D341Med (cell line): Measurements from ENCODE around the gene GOLGA7B.
A peak's percentile ranks its signal among the peaks of the same experiment; 100 is the strongest.

ENCODE experiments used
- DNase-seq: peaks from one replicate; pipeline ENCODE4 v3.0.0; 2012; ENCODE audit warnings: low spot score

GOLGA7B gene

DNA sequence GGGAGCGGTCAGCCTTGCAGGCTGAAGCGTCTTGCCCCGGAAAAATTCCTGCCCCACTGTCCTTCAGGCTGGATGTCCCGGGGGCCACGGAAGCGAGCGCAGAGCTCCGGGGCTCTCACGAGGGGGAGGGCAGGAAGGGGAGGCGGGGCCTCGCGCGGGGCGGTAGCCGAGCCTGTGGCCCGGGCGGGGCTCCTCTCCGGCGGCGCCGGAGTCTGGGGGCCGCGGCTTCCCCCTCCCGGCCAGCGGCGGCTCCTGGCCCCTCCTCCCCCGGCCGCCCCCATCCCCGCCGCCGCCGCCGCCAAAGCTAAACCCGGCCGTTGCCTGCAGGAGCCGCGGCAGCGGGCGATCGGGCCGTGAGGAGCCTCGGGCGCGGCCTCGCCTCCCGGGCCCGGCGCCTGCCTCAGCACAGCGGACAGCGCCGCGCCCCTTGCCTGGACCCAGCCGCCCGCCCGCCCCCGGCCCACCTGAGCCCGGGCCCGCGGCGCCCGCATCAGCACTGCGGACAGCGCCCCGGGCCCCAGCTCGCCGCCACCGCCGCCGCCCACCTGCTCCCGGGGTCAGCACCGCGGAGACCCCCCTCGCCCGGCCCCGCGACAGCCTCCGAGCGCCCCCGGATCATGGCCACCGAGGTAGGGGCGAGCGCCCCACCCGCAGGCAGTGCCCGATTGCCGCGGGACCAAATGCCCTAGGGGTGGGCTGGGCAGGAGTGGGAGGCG lies at the start of gene GOLGA7B:
TSS of gene GOLGA7B (plus strand) at position 157 of the 716 bp plus-strand sequence. CDS start at position 618, 461 bp downstream.
- DNase-seq = peak; percentile 77

DNA sequence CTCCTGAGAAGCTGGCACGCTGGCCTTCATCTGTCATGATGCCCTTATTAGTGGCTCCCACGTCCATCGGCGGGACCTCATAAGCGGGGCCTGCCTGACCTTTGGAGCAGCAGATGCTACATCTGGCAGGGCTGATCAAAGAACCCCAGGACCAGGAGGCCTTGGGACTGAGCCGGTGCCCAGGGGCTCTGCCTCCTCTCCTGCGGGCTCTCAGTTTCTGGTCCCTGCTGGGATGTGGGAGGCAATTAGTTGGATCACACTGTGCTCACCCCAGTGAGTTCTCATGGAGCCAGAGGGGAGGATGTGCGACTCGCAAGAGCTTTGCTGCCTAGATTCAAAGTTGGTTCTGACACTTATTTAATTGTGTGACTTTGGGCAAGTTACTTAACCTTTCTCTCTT lies 49.2 kb upstream of the GOLGA7B start:
- no peak for DNase-seq

DNA sequence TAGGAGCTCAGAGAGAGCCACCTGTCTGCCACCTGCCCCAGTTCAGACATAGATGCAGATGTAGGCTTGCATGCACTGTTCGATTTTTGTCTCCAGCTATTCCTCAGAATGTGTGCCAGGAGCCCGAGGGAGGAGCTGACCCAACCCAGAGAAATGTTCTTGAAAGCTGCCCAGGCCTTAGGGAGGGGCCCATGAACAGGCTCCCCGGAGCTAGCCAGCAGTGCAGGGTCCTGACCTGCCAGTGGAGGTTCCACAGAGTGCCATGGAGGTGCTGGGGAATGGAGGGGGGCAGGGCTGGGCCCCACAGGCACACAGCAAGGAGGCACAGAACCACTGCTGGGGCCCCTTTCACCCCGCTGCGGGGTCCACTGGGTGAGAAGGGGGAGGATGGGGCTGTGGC lies 48.2 kb upstream of the GOLGA7B start:
- no peak for DNase-seq

DNA sequence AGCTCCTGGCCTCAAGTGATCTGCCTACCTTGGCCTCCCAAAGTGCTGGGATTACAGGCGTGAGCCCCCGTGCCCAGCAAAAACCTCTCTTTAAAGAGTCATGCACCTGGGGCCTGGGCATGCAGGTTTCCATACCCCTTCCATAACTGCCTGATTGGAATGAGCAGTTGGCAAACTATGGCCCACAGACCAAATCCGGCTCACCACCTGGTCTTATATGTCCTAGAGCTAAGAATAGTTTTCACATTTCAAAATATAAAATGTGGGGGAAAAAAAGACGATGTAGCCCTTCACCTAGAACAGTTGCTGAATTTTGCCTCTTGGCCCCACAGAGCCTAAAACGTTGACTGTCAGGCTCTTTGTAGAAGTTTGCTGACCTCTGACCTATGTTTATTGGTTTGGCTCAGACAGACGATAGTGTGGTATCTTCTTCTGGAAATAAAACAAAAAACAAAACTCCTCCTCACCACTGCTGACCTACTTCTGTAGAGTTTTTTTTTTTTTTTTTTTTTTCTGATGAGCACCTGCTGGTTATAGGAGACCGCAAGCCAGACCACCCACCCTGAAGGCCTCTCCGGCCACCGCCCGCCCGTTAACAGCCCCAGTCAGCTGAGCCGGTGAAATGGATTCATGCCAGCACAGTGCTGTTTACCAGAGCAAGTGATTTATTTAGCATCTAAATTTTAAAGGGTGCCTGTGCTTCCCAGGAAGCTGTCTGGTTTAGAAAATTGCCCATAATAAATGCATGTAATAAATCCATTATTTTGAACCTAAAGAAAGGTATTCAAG lies 44.4 kb upstream of the GOLGA7B start:
- DNase-seq = no peak

DNA sequence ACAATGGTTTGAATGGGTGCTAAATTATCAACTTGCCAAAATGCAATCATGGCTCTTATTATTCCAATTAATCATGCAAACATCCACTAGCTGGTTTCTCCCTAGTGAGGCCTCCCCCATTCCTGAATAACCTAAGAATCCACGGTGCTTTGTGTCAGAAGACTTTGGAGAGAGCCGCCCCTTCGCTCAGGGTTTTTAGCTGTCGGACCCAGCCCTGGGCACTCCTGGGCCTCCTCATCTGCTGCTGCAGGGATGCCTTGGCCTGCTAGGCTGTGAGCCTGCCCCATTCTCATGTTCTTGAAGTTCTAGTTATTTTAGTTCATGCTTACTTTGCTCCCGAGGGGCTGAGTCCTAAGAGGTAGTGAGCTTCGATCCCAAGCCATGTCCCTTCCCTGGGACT lies 43.7 kb upstream of the GOLGA7B start:
- no peak for DNase-seq

DNA sequence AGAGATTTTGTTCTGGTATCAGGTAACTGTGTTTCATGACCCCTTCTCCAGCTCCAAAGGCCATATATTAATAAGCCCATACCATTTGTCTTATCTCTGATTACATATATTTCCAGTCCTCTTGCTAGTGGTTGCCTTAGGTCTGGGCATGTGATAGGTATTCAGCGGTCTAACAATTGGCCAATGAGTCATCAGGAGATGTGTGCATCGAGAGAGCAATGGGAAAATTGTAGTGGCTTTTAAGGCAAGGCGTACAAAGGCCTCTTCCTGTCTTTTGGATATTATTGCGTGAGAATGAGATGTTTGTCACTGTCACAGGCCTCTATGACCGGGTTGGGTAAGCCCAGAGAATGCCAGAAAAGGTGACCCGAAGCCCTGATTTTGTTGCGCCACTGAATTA lies 39.2 kb upstream of the GOLGA7B start:
- no peak for DNase-seq

DNA sequence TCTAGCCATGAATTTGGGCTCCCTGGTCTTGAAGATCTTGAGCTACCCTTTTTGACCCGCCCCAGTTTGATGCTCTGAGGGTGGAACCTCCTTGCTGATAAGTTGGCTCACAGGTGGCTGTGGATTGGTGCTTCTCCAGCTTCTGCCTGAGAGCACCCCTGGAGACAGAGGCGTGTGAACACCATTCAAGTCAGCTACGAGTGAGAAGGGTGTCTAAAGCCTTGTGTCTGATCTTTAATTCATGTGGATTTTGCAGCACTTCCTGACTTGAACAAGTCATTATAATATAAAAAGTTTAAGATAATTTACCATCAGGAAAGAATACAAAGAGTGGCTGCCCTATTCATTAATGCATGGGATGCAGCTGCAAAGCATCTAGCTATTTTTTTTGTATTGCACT lies 37.7 kb upstream of the GOLGA7B start:
- DNase-seq = no peak

DNA sequence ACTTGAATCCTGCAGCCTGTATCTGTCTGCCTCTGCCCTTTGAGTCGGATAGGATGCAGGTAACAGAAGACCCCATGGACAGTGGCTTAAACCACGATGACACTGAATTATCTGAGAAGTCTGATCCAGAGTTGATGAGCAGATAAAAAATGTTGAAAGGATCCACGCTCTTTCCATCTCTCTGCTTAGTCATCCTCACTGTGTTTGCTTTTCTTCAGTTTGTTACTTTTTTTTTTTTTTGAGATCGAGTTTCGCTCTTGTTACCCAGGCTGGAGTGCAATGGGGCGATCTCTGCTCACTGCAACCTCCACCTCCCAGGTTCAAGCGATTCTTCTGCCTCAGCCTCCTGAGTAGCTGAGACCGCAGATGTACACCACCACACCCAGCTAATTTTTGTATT lies 36.9 kb upstream of the GOLGA7B start:
- DNase-seq = no peak

DNA sequence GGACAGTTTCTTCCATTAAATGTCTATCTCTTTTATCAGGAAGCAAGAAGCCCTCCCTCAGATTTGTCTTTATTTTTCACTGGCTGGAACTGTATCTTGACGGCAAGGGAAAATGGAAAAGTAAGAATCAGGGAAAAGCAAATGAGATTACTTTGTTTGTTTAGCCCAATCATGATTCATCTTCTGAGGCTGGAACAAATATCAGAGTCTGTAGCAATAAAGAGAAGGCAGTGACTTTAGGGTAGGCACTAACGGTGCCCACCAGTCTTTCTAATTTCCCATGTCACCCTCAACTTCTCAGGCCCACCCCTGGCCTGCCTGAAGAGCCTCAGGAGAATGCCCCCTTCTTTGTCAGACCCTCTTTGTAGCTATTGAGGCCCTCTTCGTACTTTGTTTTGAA lies 36.3 kb upstream of the GOLGA7B start:
- no peak for DNase-seq

DNA sequence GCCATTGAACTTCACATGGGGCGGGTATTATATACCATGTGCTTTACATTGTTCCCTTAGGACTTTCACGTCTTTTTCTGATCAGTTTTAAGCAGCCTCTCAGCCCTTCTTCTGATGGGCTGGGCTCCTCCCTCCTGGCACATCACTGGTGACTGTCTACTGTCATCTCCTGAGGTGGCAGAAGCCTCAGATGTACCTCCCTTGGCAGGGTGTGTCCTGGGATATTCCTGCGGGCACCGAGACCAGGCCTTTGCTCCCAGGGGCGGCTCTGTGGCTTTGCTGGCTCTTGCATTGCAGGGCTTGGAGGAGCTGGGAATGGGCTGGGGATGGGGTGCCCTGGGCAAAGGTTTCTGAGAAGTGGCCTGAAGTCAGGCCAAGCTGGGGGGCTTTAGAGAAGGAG lies 34.6 kb upstream of the GOLGA7B start:
- DNase-seq = no peak

DNA sequence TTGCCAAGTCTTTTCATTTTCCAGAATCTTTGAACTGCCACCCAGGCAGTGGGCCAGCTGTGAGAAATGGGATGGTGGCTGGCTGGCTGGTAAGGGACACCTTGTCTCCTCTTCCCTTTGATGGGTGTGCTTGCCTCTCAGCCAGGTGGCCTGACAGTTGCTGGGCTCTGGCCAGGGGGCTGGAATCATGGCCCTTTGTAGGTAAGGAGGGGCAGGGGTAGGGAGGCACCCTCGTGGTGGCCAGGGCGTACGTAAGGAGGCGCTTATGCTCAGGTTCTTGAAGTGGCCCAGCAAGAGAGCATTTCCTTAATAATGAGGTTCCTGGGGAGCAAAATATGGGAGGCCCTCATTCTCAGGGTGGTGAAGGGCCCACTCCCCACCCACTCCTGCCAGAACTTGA lies 33.0 kb upstream of the GOLGA7B start:
- DNase-seq = no peak

DNA sequence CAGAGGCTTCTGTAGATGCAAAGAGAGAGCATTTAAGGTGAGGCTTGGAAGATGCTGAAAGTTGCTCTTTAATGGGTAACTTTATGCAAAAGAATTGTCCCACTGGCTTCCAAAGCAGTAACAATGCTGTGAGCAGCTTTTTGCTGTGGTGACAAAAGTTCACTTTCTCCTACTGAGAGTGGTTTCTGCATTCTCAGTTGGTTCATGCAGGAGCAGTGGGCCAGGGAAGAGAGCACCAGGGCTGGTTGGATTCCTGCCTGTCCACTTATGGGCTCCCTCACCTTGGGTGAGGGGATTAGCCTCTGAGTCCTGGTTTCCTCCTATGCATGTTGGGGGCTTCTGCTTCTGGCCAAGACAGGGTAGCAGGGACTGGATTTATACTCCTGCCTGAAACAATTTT lies 31.1 kb upstream of the GOLGA7B start:
- no peak for DNase-seq

DNA sequence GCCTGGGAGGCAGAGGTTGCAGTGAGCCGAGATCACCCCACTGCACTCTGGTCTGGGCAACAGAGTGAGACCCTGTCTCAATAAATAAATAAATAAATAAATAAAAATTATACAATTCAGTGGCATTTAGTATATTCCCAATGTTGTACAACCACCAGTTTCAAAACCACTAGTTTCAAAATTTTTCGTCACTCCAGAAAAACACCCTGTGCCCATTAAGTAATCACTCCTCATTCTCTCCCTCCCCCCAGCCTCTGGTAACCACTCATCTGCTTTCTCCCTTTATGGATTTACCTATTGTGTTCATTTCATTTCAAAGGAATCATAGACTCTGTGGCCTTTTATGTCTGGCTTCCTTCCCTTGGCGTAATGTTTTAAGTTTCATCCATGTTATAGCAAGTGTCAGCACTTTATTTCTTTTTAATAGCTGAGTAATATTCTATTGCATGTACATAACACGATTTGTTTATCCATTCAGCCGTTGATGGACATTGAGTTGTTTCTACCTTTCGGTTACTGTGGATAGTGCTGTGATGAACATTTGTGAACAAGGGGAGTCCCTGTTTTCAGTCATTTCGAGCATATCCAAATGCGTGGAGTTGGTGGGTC lies 29.4 kb upstream of the GOLGA7B start:
- no peak for DNase-seq

DNA sequence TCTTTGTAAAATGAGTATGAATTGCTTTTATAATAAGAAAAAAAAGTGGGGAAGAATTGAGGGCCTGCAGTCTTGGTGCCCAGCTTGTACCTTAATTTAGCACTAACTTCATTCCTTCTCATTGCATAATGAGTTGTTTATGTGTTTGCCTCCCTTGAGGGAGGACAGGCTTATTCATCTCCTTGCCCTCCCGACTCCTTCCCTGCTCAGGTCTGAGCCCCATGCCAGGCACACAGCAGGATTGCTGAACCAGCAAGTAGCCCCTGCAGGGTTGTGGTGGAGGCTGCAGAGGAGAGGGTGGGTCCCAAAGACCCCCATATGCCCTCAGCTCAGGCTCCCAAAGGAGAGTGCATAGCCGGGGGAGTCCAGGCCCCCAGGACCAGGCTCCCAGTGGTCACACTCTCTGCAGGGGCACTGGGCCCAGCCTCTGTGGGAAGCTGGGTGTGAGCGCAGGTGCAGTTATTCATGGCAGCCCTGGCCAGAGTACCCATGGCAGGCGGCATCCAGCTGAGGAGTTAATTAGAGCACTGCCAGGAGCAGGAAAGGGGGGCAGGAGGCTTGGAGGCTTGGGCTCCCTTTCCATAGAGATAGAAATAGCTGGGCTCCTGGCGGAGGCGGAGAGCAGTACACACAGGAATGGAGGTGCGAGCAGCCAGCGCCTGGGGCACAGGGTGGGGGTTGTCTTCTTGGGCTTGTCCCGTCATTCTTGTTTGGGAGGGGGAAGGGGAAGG lies 28.2 kb upstream of the GOLGA7B start:
- no peak for DNase-seq

DNA sequence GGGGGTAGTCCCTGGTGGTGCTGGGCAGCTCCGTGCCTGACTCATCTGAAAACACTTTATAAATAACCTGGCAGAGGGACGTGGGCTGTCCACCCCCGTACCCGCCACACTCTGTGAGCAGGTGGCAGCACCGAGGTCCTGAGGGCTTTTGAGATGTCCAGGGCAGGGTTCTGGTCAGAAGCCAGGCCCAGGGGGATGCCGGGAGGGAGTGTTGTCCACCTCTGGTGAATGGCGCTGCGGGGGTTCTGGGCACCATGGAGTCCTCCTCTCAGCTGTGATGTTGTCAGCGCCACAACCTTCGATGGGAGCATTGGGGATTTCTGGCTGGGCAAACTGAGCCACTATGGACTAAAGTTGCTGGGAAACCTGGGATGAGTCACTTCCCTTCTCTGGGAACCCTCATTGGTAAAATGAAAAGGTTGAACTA lies 27.4 kb upstream of the GOLGA7B start:
- DNase-seq = no peak

DNA sequence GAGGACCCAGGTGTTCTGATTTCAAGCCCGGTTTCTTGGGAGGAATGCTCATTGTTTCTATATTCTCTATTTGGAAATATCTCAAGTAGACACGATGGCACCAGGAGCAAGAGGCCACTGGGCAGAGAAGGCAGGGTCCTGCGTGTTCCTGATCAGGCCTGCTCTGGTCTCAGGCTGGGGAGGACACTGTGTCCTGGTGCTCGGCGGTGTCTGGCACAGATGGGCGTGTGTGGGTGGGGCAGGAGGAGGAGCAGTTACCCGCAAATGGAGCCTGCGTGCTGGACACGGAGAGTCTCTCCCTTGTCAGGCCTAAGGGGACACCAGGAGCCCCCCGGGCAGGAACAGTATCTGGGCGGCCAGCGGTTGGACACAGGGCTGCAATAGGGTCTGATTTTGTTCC lies 25.9 kb upstream of the GOLGA7B start:
- no peak for DNase-seq

DNA sequence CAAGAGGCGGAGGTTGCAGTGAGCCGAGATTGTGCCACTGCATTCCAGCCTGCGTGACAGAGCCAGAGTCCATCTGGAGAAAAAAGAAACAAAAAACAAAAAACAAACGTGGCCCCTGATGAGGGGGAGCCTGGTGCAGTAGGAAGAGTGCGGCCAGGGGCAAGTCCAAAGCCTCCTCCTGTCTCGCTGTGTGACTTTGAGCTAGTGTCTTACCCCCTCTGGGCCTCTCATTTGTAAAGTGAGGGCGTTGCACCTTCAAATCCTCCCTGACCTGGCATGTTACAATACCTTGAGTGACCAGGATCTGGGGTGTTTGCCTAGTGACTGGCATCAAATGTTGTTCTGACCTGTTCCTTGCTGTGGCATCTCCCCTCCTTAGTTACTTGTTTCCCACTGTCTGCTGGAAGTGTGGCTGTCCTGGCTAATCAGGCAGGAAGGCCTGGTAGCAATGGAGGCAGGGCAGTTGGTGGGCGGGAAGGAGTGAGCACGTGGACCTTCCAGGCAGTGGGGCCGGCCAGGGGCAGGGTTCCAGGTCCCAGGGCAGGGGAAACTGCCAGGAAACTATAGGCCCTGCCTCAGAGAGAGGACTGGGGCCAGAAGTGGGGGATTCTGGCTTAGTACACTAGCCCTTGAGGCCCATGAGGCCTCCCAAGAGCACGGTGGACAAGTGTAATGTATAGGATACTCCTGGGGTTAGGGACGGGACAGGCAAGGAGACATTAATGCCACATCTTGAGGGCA lies 24.5 kb upstream of the GOLGA7B start:
- no peak for DNase-seq

DNA sequence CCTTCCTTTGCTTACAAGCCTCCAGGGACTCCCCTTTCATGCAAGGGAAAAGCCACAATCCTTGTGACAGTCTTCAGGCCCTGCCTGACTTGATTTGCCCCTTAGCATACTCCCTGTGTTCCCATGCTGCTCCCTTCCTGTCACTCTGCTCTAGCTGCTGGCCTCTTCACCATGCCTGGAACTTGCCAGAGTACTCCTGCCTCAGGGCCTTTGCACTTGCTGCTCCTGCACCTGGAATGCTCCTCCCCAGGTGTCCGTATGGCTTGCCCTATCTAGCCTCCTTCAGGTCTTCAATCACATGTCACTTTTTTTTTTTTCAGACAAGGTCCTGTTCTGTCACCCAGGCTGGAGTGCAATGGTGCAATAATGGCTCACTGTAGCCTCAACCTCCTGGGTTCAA lies 22.8 kb upstream of the GOLGA7B start:
- no peak for DNase-seq

DNA sequence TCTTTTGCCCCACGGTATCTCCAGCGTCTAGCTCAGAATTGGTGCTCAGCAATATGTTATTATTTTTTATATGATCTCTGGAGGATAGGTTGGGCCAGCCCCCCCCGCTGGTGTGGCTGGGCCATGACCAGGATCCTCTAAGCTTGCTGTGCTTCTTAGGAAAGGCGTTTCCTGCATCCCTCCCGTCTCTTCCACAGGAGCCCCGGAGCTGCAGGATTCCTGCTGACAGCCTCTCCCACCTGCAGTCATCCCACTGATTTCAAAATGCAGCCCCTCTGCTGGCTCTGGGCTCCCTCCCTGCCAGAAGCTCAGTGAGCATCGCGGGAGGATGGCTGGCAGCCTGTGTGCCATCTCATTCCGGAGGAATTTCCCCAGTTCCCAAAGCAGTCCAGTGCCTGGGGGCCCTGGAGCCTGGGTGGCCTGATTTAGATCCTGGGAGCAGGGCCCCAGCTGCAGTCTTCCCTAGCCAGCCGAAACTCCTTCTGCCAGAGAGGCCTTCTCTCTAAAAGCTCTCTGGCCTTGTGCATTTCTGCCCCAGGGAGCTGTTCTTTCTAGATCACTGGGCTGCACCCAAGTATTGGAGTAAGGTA lies 21.8 kb upstream of the GOLGA7B start:
- DNase-seq = no peak

DNA sequence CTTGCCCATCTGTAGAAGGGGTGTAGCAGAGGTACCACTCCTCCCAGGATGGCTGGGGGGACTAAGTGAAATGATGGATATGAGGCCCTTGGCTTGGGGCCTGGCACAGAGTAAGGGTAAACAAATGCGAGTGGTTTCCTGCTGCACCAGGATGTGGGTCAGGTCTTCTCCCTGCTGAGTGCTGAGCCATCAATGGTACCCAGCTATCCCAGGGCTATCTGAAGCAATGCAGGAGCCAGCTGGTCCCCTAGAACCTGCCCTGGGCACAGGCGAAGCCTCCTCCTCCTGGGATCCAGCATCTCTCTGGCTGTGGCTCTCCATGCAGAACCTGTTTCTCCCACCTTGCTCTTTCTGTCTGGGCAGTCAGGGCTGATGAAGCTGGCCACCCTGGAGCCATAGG lies 20.9 kb upstream of the GOLGA7B start:
- DNase-seq = no peak

DNA sequence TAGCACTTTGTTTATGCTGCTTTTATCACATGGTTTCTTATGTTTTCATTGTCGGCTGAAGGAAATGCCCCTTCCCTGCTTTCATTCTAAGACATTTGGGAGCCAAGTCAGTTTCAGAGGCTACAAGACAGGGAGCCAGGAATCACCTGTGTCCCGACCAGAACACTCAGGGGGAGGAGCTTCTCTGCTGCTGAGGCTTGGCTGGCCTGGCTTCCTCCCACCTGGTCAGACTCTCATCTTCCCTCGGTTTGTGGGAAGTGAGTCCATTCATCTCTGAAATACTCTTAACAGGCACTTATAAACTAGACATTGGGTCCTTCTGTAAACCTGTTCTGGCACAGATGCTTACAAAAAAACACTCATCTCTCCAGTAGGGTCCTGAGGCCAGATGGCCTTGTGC lies 19.6 kb upstream of the GOLGA7B start:
- DNase-seq = no peak

DNA sequence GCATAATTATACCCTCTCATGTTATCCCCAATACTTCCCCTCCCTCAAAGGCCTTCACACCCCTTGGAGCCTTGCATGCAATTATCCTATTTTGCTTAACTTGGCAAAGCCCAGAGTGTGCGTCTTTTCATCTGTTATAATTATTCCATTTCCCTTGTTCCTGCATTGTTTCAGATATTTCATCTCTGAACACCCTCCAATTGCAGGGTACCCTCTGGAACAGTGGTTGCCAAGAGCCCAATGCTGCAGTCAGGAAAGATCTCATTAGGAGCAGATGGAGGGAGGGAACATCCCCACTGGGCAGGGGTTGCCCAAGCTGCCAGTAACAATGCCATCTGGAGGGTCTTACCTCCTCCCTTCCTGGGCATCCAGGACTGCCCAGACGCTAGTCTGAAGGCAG lies 18.4 kb upstream of the GOLGA7B start:
- no peak for DNase-seq
